ENCODE data around the gene PLAAT5.
"Not testable (repeated sequence)": the region's sequence is repeated elsewhere in the genome, so short reads cannot be mapped to it uniquely, and the experiment has no call there.

DNA sequence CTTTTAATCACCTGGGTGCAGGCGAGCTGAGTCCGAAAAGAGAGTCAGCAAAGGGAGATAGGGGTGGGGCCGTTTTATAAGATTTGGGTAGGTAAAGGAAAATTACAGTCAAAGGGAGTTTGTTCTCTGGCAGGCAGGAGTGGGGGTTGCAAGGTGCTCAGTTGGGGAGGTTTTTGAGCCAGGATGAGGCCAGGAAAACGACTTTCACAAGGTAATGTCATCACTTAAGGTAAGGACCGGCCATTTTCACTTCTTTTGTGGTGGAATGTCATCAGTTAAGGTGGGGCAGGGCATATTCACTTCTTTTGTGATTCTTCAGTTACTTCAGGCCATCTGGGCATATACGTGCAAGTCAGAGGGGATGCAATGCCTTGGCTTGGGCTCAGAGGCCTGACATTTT is 38.4 kb upstream of the PLAAT5 start:
- TF ChIP-seq, protein P1, sequence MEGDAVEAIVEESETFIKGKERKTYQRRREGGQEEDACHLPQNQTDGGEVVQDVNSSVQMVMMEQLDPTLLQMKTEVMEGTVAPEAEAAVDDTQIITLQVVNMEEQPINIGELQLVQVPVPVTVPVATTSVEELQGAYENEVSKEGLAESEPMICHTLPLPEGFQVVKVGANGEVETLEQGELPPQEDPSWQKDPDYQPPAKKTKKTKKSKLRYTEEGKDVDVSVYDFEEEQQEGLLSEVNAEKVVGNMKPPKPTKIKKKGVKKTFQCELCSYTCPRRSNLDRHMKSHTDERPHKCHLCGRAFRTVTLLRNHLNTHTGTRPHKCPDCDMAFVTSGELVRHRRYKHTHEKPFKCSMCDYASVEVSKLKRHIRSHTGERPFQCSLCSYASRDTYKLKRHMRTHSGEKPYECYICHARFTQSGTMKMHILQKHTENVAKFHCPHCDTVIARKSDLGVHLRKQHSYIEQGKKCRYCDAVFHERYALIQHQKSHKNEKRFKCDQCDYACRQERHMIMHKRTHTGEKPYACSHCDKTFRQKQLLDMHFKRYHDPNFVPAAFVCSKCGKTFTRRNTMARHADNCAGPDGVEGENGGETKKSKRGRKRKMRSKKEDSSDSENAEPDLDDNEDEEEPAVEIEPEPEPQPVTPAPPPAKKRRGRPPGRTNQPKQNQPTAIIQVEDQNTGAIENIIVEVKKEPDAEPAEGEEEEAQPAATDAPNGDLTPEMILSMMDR (IDR thresholded peaks at IDR 0.05) = not testable (repeated sequence)
- not testable (repeated sequence) for TF ChIP-seq POLR2A (IDR thresholded peaks at IDR 0.05)
